ENCODE measurements around the gene KCNB1.

The KCNB1 gene

GRCh38 chr20:49385465-49385864, 97.0 kb downstream of the KCNB1 start:
- DNase-seq (ENCODE audit: low read depth): peak; percentile 43
- TF ChIP-seq, protein P1, sequence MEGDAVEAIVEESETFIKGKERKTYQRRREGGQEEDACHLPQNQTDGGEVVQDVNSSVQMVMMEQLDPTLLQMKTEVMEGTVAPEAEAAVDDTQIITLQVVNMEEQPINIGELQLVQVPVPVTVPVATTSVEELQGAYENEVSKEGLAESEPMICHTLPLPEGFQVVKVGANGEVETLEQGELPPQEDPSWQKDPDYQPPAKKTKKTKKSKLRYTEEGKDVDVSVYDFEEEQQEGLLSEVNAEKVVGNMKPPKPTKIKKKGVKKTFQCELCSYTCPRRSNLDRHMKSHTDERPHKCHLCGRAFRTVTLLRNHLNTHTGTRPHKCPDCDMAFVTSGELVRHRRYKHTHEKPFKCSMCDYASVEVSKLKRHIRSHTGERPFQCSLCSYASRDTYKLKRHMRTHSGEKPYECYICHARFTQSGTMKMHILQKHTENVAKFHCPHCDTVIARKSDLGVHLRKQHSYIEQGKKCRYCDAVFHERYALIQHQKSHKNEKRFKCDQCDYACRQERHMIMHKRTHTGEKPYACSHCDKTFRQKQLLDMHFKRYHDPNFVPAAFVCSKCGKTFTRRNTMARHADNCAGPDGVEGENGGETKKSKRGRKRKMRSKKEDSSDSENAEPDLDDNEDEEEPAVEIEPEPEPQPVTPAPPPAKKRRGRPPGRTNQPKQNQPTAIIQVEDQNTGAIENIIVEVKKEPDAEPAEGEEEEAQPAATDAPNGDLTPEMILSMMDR (IDR thresholded peaks at IDR 0.05; ENCODE audit: low read length, missing control alignments): no peak
- H3K4me3 ChIP-seq (replicated peaks; ENCODE audit: low read depth, low read length): no peak overlapping the region

GRCh38 chr20:49384437-49385434, 97.7 kb downstream of the KCNB1 start:
- DNase-seq (ENCODE audit: low read depth): peak; percentile 65
- TF ChIP-seq, protein P1 (IDR thresholded peaks at IDR 0.05; ENCODE audit: low read length, missing control alignments): peak; percentile 72
- no peak overlapping the region for H3K4me3 ChIP-seq (replicated peaks; ENCODE audit: low read depth, low read length)

- TF ChIP-seq, protein P1 (IDR thresholded peaks at IDR 0.05; ENCODE audit: low read length, missing control alignments): no peak
- no peak overlapping the region for H3K4me3 ChIP-seq (replicated peaks; ENCODE audit: low read depth, low read length)
- DNase-seq (ENCODE audit: low read depth): peak; percentile 75
Observed at GRCh38 chr20:49381558-49382493, 100.6 kb downstream of the KCNB1 start.

DNA sequence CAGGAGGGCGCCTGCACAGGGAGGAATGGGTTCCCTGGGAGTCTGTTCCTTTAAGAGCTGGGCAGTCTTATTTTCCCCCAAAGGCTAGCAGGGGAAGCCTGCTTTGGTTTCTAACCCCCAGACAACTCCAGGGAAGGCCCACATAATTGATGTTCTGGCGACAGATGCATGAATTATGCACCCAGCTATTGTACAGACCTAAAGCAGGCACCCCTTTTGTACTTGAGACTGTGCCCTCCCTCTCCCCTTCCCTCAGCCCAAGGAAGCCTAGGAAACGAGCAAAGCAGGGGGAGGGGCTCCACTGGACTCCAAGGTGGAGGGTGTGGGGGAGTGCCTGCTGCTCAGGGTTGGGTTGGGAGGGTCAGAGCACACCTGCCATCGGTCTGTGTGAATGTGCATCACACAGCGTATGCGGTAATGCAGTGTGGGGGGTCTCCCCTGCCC, 102.1 kb downstream of the KCNB1 start:
- TF ChIP-seq, protein P1 (IDR thresholded peaks at IDR 0.05; ENCODE audit: low read length, missing control alignments): no peak
- no peak for DNase-seq (ENCODE audit: low read depth)
- H3K4me3 ChIP-seq (replicated peaks; ENCODE audit: low read depth, low read length): no peak overlapping the region

DNA sequence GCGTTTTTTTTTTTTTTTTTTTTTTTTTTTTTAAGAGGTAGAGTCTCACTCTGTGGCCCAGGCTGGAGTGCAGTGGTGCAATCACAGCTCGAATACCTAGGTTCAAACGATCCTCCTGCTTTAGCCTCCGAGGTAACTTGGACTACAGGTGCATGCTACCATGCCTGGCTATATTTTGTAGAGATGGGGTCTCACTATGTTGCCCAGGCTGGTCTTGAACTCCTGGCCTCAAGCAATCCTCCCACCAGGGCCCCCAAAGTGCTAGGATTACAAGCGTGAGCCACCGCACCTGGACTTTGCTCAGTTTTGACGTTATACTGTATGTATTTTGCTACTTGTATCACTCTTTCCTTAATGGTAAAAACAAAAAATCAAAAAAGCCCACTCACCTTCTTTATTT, 103.1 kb downstream of the KCNB1 start:
- DNase-seq (ENCODE audit: low read depth): no peak
- no peak overlapping the region for H3K4me3 ChIP-seq (replicated peaks; ENCODE audit: low read depth, low read length)
- TF ChIP-seq, protein P1 (IDR thresholded peaks at IDR 0.05; ENCODE audit: low read length, missing control alignments): no peak

DNA sequence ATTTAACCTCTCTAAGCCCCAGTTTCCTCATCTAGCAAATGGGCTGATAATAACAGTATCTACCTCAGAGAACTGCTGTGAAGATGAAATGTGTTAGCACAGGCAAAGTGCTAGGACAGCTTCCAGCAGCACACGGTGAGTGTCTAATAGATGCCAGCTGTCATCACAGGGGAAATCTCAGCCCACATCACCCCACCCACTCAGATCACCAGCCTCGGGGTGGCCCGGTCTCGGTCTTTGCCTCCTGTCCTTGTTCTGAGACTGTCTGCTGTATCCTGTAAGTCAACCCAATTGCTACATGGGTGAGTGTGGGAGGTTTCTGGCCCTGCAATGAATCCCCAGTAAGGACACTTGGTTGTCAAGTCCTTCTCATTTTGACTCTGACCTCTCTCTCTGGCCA, 105.1 kb downstream of the KCNB1 start:
- H3K4me3 ChIP-seq (replicated peaks; ENCODE audit: low read depth, low read length): no peak overlapping the region
- no peak for DNase-seq (ENCODE audit: low read depth)
- TF ChIP-seq, protein P1 (IDR thresholded peaks at IDR 0.05; ENCODE audit: low read length, missing control alignments): no peak

Data from fibroblast of pulmonary artery (primary cell).